ENCODE measurements around the gene RRM1. TPM values are rescaled to one million over a fixed set of nuclear protein-coding genes. Genes with fewer than 3 reads are reported as not detected.

The RRM1 gene
- total and polyA plus RNA-seq, 4 donors, result 8.0 to 69.9 (median 16.3) TPM

- no peaks in the 10 kb centered on the region for H3K27me3 ChIP-seq (ENCODE audit: control insufficient read depth in 4 of 4, insufficient read depth in 4 of 4, low read length in 3 of 4)
- H3K9ac ChIP-seq (ENCODE audit: low read depth in 1 of 2, low read length in 2 of 2), result no peak overlapping the region
- peaks cover 4 to 21% (median 10%) of the 10 kb centered on the region in 4 donors for H3K36me3 ChIP-seq (ENCODE audit: control insufficient read depth in 4 of 4, insufficient read depth in 3 of 4, low read depth in 1 of 4, low read length in 3 of 4)
- no peaks in the 10 kb centered on the region for H3K4me1 ChIP-seq (ENCODE audit: control insufficient read depth in 4 of 4, insufficient read depth in 4 of 4, low read length in 3 of 4)
- no peak overlapping the region for H3K4me3 ChIP-seq (ENCODE audit: low read depth in 1 of 3, low read length in 3 of 3)
- H3K27ac ChIP-seq (ENCODE audit: low read depth in 1 of 2, low read length in 2 of 2), result no peak overlapping the region
- DNase-seq (ENCODE audit: low spot score), result no peak
- WGBS, result 98% methylated on average over 1 of the region's 1 CpG
- no peaks in the 10 kb centered on the region for H3K9me3 ChIP-seq (ENCODE audit: control insufficient read depth in 4 of 4, low read length in 3 of 4)
- TF ChIP-seq CTCF (IDR thresholded peaks at IDR 0.05; ENCODE audit: low read depth, low read length, missing input control) (no peak), ZBTB33 (IDR thresholded peaks at IDR 0.05) (no peak), EGR1 (IDR thresholded peaks at IDR 0.05; ENCODE audit: low read depth in 2 of 2) (no peak), ATF3 (IDR thresholded peaks at IDR 0.05) (no peak), JUND (IDR thresholded peaks at IDR 0.05) (no peak), YY1 (IDR thresholded peaks at IDR 0.05) (no peak), FOXA2 (IDR thresholded peaks at IDR 0.05) (no peak), REST (IDR thresholded peaks at IDR 0.05) (no peak), MAX (IDR thresholded peaks at IDR 0.05) (no peak), GABPA (IDR thresholded peaks at IDR 0.05 in 1 of 2, conservative IDR thresholded peaks at IDR 0.05 in 1 of 2) (no peak), RAD21 (IDR thresholded peaks at IDR 0.05) (no peak), NR2F2 (IDR thresholded peaks at IDR 0.05) (no peak)
These were observed 11.3 kb downstream of the RRM1 start for GRCh38 chr11:4105916-4106315.

GRCh38 chr11:4111834-4112233 lies 17.2 kb downstream of the RRM1 start:
- Histone ChIP-seq H3K27ac (ENCODE audit: low read depth in 1 of 2, low read length in 2 of 2) (no peak overlapping the region), H3K36me3 (ENCODE audit: control insufficient read depth in 4 of 4, insufficient read depth in 3 of 4, low read depth in 1 of 4, low read length in 3 of 4) (peaks cover 3 to 26% (median 23%) of the 10 kb centered on the region in 4 donors), H3K4me1 (ENCODE audit: control insufficient read depth in 4 of 4, insufficient read depth in 4 of 4, low read length in 3 of 4) (no peaks in the 10 kb centered on the region), H3K9me3 (ENCODE audit: control insufficient read depth in 4 of 4, low read length in 3 of 4) (no peaks in the 10 kb centered on the region), H3K27me3 (ENCODE audit: control insufficient read depth in 4 of 4, insufficient read depth in 4 of 4, low read length in 3 of 4) (no peaks in the 10 kb centered on the region), H3K4me3 (ENCODE audit: low read depth in 1 of 3, low read length in 3 of 3) (no peak overlapping the region), H3K9ac (ENCODE audit: low read depth in 1 of 2, low read length in 2 of 2) (no peak overlapping the region)
- WGBS, result 80% methylated on average over 5 of the region's 5 CpGs
- no peak for DNase-seq (ENCODE audit: low spot score)
- no peak for TF ChIP-seq HNF4G (IDR thresholded peaks at IDR 0.05)
- no peak for TF ChIP-seq EGR1 (IDR thresholded peaks at IDR 0.05; ENCODE audit: low read depth in 2 of 2)
- TF ChIP-seq RXRA (IDR thresholded peaks at IDR 0.05), result no peak
- TF ChIP-seq ZBTB33 (IDR thresholded peaks at IDR 0.05), result no peak
- no peak for TF ChIP-seq CTCF (IDR thresholded peaks at IDR 0.05; ENCODE audit: low read depth, low read length, missing input control)
- TF ChIP-seq SP1 (IDR thresholded peaks at IDR 0.05), result no peak
- TF ChIP-seq ATF3 (IDR thresholded peaks at IDR 0.05), result no peak
